Activated CD8-positive, alpha-beta memory T cell treated with anti-CD3 and anti-CD28 coated beads, Interleukin-2, amount 10 ng/mL, durations not matched to agents 7 days and 5 days (primary cell): ENCODE results near the gene TTYH2. TPM values are rescaled to one million over a fixed set of nuclear protein-coding genes. Genes with fewer than 3 reads are reported as not detected.

Experiments
- ATAC-seq: fragments of 150-1000 bp; cut with Tn5 transposase; one replicate; pipeline ENCODE4 v1.10.0; 2021; ENCODE audit warnings: moderate library complexity
- CTCF ChIA-PET: fragments of 350-600 bp; sonication (Branson Sonifier 250); formaldehyde crosslinking; loops from one replicate; lab custom pipeline; 2021; ENCODE audit warnings: antibody characterized with exemption; lab: Charles Lee
- DNase-seq: peaks from one replicate; pipeline ENCODE4 v3.0.0-alpha.2; 2020
- H3K27ac Mint-ChIP-seq: one replicate; pipeline ENCODE4 v1.8.0; 2021; ENCODE audit warnings: mild to moderate bottlenecking, mixed read lengths
- H3K27me3 Mint-ChIP-seq: one replicate; pipeline ENCODE4 v1.8.0; 2021; ENCODE audit warnings: mixed read lengths
- H3K36me3 Mint-ChIP-seq: one replicate; pipeline ENCODE4 v1.8.0; 2021; ENCODE audit warnings: mild to moderate bottlenecking, mixed read lengths
- H3K4me1 Mint-ChIP-seq: one replicate; pipeline ENCODE4 v1.8.0; 2021; ENCODE audit warnings: mixed read lengths
- H3K4me3 Mint-ChIP-seq: one replicate; pipeline ENCODE4 v1.8.0; 2021; ENCODE audit warnings: mild to moderate bottlenecking, moderate library complexity, mixed read lengths
- H3K9me3 Mint-ChIP-seq: one replicate; pipeline ENCODE4 v1.8.0; 2022; ENCODE audit warnings: low read depth, mixed read lengths
- total RNA-seq, 2 experiments: library from RNA; stranded (reverse); gene quantifications; one replicate each; pipeline ENCODE4 v1.2.3, GENCODE V29; 2021

Gene TTYH2, protein sequence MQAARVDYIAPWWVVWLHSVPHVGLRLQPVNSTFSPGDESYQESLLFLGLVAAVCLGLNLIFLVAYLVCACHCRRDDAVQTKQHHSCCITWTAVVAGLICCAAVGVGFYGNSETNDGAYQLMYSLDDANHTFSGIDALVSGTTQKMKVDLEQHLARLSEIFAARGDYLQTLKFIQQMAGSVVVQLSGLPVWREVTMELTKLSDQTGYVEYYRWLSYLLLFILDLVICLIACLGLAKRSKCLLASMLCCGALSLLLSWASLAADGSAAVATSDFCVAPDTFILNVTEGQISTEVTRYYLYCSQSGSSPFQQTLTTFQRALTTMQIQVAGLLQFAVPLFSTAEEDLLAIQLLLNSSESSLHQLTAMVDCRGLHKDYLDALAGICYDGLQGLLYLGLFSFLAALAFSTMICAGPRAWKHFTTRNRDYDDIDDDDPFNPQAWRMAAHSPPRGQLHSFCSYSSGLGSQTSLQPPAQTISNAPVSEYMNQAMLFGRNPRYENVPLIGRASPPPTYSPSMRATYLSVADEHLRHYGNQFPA
- 10 to 100 TPM in 1 of 2 experiments, 1 to 10 TPM in 1; 7.1 to 12.8 TPM for total RNA-seq

DNA sequence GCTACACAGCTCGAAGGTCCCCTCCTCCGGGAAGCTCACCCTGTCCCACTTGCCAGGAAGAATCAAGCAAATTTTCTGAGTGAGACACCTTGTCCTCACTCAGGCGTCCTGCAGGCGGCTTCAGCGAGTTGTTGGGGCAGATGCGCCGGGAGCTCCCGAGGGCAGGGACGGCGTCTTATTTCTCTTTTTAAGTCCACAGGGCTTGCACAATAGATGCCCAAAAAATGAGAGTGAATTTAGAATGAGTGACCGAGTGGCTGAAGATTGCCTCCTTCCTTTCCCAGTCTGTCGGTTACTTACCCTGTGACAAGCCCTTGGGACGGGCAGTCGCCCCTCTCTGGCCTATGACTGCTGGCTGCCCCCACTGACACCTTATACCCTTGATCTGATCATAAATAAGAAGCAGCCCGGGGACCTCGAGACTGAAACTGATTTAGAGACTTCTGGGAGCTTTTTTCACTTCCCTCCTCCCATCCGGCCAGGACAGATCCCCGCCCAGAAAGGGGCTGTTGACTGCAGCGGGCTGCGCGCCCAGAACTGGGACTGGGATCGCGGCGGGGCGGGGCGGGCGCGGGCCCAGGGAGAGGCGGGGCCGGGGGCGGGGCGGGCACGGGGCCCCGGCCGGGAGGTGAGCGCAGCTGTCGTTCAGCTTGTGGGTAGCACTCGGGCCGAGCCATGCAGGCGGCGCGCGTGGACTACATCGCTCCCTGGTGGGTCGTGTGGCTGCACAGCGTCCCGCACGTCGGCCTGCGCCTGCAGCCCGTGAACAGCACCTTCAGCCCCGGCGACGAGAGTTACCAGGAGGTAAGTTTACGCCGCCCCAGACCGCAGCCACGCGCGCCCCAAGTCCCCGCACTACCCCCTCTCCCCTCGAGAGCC is at the start of gene TTYH2:
TTYH2 (plus strand) TSS at position 659 of the 879 bp plus-strand sequence; CDS start at position 676, 17 bp downstream.
- Mint-ChIP-seq H3K4me1 (peaks cover 61% of the 10 kb centered on the region), H3K4me3 (peak within 1 kb of the TSS; percentile 78), H3K27me3 (no peaks in the 10 kb centered on the region)

DNA sequence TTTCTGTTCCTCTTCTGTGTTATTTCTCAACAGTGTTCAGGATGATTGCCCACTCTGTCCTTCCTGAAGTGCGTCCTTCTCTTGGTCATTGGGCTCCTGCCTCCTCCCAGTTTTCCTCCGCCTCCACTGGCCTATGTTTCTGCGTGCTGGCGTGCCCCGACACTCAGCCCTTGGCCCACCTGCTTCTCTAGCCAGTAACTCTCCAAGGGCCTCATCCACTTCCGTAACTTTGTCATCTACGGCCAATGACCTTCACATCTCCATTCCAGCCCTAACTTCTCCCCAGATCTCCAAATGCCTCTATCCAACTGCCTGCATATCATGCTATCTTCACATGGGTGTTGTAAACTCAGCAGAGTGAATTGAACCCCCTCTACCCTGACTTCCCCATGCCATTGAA is 49.5 kb upstream of the TTYH2 start:
- ATAC-seq (no peak), DNase-seq (no peak)
- no peaks in the 10 kb centered on the region for H3K9me3 Mint-ChIP-seq
- H3K4me1 Mint-ChIP-seq = no peaks in the 10 kb centered on the region
- H3K27ac Mint-ChIP-seq = no peak overlapping the region
- H3K27me3 Mint-ChIP-seq = peaks cover 22% of the 10 kb centered on the region
- no peaks in the 10 kb centered on the region for H3K36me3 Mint-ChIP-seq
- CTCF ChIA-PET = no interaction called here
- no peak overlapping the region for H3K4me3 Mint-ChIP-seq

More for the DNA sequence above, at the start of gene TTYH2:
- H3K36me3 Mint-ChIP-seq = peaks cover 22% of the 10 kb centered on the region
- CTCF ChIA-PET = interaction anchor here (0.6 to 3.5 kb wide), 17 partner anchors 9 to 244 kb away, joined by 3 to 20 read pairs (median 4); partner anchors contain the start of gene RPL38
- no peaks in the 10 kb centered on the region for H3K9me3 Mint-ChIP-seq
- peak within 1 kb of the TSS; percentile 76 for H3K27ac Mint-ChIP-seq
- peak; percentile 80 for ATAC-seq
- peak; percentile 76 for DNase-seq

DNA sequence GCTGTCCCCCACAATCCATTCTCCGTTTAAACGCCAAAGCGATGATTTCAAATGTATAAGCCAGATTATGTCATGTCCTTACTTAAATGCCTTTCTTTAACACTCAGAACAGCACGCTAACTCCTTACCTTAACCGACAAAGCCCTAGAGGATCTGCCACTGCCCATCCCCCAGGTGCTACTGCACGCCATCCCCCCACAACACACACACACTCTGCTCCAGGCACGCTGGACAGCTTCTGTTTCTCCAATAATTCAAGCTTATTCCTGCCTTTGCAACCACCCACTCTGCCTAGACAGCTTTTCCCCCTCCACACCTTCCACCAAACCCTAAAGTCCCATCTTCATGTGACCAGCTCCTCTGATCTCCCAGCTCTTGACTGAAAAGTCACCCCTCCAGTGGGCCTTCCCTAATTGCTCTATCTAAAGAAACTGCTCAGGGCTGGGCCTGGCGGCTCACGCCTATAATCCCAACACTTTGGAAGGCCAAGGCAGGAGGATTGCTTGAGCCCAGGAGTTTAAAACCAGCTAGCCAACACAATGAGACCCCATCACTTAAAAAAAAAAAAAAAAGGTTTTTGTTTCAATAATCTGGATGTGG is 48.8 kb upstream of the TTYH2 start:
- H3K36me3 Mint-ChIP-seq = no peaks in the 10 kb centered on the region
- peaks cover 24% of the 10 kb centered on the region for H3K27me3 Mint-ChIP-seq
- CTCF ChIA-PET = interaction anchor here (1.9 kb wide), 1 partner anchor 35 kb away, joined by 5 read pairs; no protein-coding TSS in a partner anchor
- ATAC-seq = no peak
- no peaks in the 10 kb centered on the region for H3K9me3 Mint-ChIP-seq
- H3K4me1 Mint-ChIP-seq = no peaks in the 10 kb centered on the region
- no peak overlapping the region for H3K27ac Mint-ChIP-seq
- no peak overlapping the region for H3K4me3 Mint-ChIP-seq
- no peak for DNase-seq

DNA sequence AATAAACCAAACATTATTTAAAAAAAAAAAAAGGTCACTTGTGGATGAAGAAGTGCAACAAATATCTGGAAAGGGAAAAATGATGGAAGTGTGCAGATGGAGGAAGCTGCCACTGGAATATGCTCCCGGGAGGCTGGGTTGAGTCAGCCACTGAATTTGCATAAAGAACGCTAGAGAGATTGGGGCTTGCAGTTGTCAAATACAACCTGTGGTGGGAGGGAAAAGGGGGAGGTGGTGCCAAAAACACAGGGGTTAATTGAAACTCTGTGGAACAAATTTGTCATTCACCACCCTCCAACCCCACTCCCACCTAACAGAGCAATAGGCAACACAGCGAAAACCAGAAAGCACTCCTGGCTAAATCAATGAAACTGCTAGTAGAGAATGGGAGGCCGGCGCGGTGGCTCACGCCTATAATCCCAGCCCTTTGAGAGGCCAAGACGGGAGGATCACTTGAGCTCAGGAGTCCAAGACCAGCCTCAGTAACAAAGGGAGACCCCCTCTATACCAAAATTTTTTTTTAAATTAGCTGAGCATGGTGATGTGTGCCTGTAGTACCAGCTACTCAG is 47.5 kb upstream of the TTYH2 start:
- CTCF ChIA-PET = interaction anchor here (1.9 kb wide), 1 partner anchor 34 kb away, joined by 5 read pairs; no protein-coding TSS in a partner anchor
- H3K9me3 Mint-ChIP-seq = no peaks in the 10 kb centered on the region
- no peaks in the 10 kb centered on the region for H3K36me3 Mint-ChIP-seq
- DNase-seq (no peak), ATAC-seq (no peak)
- peaks cover 24% of the 10 kb centered on the region for H3K27me3 Mint-ChIP-seq
- H3K4me1 Mint-ChIP-seq = no peaks in the 10 kb centered on the region
- H3K27ac Mint-ChIP-seq = no peak overlapping the region
- H3K4me3 Mint-ChIP-seq = no peak overlapping the region

DNA sequence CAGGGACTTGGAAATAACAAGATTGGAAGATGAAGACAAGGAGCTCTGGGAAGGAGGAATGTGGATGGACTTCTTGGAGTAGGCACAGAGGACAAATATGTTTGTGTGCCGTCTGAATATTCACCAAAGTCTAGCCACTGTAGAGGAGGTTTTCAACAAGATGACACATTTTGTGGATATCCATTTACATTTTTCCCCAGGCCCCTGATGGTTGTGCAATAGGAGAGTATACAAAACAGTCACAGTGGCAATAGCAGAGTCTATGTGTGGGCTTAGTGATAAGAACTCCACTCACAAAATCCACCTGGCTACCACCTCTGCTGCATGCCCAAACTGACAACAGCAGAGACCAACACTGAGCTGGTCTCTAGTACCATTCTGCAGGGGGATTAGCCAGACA is 42.4 kb upstream of the TTYH2 start:
- CTCF ChIA-PET = no interaction called here

DNA sequence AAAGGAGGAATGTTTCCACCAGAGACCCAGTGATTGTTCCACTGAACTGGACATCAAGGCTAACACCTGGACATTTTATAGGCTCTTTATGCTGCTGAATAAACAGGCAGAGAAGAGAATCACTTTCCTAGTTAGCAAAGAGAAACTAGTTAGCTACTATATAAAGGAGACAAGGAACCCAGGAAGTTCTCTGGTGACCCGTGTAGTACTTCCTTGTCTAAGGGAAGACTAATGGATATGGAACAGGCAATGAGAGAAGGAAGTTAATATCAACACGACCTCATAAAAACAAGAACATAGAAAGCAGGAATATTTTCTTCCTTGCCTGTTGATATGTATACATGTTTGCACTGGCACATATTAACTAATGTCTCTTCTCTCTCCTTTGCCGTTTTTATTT is 40.7 kb upstream of the TTYH2 start:
- Mint-ChIP-seq H3K4me3 (no peak overlapping the region), H3K27me3 (peaks cover 39% of the 10 kb centered on the region), H3K4me1 (no peaks in the 10 kb centered on the region), H3K27ac (no peak overlapping the region), H3K36me3 (no peaks in the 10 kb centered on the region), H3K9me3 (no peaks in the 10 kb centered on the region)
- CTCF ChIA-PET = interaction anchor here (1.5 kb wide), 1 partner anchor 14 kb away, joined by 3 read pairs; no protein-coding TSS in a partner anchor
- ATAC-seq = no peak
- no peak for DNase-seq

More for the DNA sequence above, 42.4 kb upstream of the TTYH2 start:
- DNase-seq = no peak
- no peaks in the 10 kb centered on the region for H3K36me3 Mint-ChIP-seq
- H3K27ac Mint-ChIP-seq = no peak overlapping the region
- H3K27me3 Mint-ChIP-seq = peaks cover 43% of the 10 kb centered on the region
- H3K9me3 Mint-ChIP-seq = no peaks in the 10 kb centered on the region
- H3K4me1 Mint-ChIP-seq = no peaks in the 10 kb centered on the region
- ATAC-seq = no peak
- H3K4me3 Mint-ChIP-seq = no peak overlapping the region

DNA sequence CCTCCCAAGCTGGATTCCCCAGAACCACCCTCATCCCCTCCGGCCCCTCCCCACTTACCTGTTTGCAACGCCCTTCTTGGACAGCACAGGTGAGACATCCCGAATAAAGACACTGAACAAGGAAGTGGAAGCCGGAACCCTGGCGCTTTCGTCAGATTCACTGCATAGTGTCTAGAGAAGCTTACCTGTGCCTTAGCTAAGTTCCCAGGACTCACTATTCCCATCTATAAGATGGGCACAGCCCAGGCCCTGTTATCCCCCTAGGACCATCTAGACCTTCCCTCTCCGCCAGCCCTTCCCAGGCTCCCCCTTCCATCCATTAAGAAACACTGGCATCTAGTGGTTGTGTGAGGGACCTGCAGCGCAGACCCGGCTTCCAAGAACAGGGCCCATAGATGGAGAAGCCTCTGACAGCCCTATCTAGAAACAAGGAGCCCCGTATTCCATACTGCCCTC is 36.8 kb upstream of the TTYH2 start:
- ATAC-seq (peak; percentile 57), DNase-seq (peak; percentile 63)
- CTCF ChIA-PET = interaction anchor here (1.3 kb wide), 1 partner anchor 11 kb away, joined by 4 read pairs; no protein-coding TSS in a partner anchor
- Mint-ChIP-seq H3K36me3 (no peaks in the 10 kb centered on the region), H3K4me3 (no peak overlapping the region), H3K27me3 (peaks cover 39% of the 10 kb centered on the region), H3K4me1 (no peaks in the 10 kb centered on the region), H3K27ac (no peak overlapping the region), H3K9me3 (no peaks in the 10 kb centered on the region)

DNA sequence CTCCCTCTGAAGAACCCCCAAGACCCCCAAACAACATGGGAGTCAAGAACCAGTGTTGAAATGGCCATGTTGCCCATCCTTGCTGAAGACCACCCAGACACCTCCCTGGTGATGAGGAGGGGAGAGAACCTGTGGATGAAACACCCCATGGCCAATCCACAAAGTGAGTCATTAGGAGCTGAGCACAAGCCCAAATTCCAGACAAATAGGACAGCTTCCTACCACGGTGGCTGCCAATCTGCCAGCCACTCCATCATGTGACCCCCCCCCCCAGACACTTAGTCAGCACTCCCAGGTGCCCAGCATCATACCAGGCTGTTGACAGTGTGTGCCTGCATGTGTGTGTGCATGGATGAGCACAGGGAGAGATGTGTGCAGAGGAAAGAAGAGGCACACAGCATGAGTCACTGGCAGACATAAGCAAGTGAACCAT is 36.3 kb upstream of the TTYH2 start:
- Mint-ChIP-seq H3K27ac (no peak overlapping the region), H3K4me3 (no peak overlapping the region), H3K36me3 (no peaks in the 10 kb centered on the region), H3K27me3 (peaks cover 39% of the 10 kb centered on the region), H3K9me3 (no peaks in the 10 kb centered on the region), H3K4me1 (no peaks in the 10 kb centered on the region)
- DNase-seq (no peak), ATAC-seq (no peak)
- CTCF ChIA-PET = interaction anchor here (1.3 to 1.5 kb wide), 3 partner anchors 10 to 87 kb away, joined by 4 to 6 read pairs (median 5); no protein-coding TSS in a partner anchor

DNA sequence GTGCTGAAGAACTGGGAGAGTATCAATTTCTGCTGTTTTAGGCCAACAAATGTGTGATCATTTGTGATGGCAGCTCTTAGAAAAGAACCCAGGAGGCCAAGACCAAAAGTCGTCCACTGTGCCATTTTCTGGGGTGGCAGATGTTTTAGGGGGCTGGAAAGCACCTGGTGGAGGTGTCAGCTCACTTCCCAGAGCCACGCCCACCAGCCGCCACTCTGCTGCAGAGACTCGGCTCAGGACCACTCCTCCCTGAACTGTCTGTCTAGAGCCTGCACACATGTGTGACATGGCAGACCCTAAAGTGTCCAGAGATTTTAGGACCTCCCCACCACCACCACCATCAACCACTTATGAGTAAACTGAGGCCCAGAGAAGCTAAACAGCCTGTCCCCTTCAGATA is 33.8 kb upstream of the TTYH2 start:
- ATAC-seq (no peak), DNase-seq (no peak)
- H3K27ac Mint-ChIP-seq = no peak overlapping the region
- no peak overlapping the region for H3K4me3 Mint-ChIP-seq
- H3K9me3 Mint-ChIP-seq = no peaks in the 10 kb centered on the region
- no peaks in the 10 kb centered on the region for H3K4me1 Mint-ChIP-seq
- H3K27me3 Mint-ChIP-seq = peaks cover 26% of the 10 kb centered on the region
- CTCF ChIA-PET = interaction anchor here (1.5 kb wide), 1 partner anchor 23 kb away, joined by 3 read pairs; no protein-coding TSS in a partner anchor
- no peaks in the 10 kb centered on the region for H3K36me3 Mint-ChIP-seq

DNA sequence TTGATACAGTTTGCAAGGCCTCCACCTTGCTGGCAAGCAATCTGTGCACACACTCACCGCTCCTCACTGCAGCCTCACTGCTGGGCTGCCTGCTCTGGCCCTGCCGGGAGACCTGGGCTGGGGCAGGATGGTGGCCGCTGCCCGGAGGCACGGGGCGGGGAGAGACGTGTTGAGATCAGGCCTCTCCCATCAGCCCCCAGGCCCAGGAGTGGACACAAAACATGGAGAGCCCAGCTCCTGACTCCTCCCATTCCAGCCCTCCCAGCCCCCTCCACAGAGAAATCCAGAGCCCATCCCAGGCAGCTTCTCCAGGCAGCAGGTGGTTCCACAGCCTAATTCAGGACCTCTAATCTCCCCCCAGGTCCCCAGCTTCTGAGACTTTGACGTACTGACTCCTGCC is 33.0 kb upstream of the TTYH2 start:
- no peak overlapping the region for H3K4me3 Mint-ChIP-seq
- CTCF ChIA-PET = interaction anchor here (1.5 kb wide), 1 partner anchor 22 kb away, joined by 3 read pairs; no protein-coding TSS in a partner anchor
- H3K9me3 Mint-ChIP-seq = no peaks in the 10 kb centered on the region
- H3K27me3 Mint-ChIP-seq = peaks cover 21% of the 10 kb centered on the region
- no peak for ATAC-seq
- H3K4me1 Mint-ChIP-seq = no peaks in the 10 kb centered on the region
- no peak for DNase-seq
- H3K27ac Mint-ChIP-seq = no peak overlapping the region
- no peaks in the 10 kb centered on the region for H3K36me3 Mint-ChIP-seq

DNA sequence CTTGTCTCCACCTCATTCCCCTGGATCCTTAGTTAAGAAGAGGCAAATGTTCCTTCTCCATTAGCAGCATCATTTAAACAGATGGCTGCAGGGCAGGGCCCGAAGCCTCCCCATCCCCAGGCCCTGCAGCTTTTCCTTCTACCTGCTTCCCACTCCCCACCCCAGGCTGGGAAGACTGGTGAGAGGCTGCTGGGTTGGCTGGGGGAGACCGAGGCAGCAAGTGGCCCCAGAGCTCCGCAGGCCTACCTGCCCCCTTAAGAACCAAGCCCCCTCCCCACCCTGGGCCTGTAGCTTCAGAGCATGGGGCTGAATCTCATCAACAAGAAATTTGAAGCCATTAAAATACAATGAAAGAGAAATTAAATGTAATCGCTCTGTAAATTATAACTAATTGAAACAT is 32.0 kb upstream of the TTYH2 start:
- Mint-ChIP-seq H3K27ac (no peak overlapping the region), H3K27me3 (peaks cover 15% of the 10 kb centered on the region), H3K9me3 (no peaks in the 10 kb centered on the region), H3K36me3 (no peaks in the 10 kb centered on the region), H3K4me3 (no peak overlapping the region), H3K4me1 (no peaks in the 10 kb centered on the region)
- CTCF ChIA-PET = interaction anchor here (1.5 kb wide), 1 partner anchor 21 kb away, joined by 3 read pairs; no protein-coding TSS in a partner anchor
- ATAC-seq = no peak
- no peak for DNase-seq

DNA sequence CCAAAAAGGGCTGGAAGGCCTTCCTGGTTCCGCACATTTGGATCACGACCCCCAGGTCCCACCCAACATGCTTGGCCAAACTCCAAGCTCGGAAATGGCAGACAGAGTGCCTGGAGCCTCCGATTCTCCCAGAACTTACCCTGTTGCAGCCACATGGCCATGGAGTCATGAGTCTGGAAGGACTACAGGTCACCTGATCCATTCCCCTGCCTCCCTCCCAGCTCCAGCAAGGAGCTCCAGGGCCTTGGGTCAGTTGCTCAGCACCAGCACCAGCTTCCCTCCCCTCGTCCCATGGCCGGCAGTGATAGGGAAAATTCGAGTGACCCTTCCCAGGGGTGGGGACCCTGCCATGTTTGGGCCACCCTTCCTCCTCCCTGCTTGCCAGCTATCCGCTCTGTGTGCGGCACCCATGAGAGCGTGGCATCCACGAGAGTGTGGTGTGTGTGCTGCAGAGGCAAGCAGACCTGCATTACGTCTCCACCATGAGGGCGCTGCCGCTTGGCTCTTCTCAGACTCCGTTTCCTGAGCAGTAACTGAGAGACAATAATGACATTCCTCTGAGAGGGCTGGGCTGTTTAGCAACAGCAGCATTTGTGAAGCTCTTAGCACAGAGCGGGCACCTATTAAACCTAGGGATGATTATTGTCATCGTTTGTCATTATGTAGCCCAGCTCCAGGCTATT is 31.2 kb upstream of the TTYH2 start:
- no peaks in the 10 kb centered on the region for H3K4me1 Mint-ChIP-seq
- CTCF ChIA-PET = interaction anchor here (1.2 kb wide), 1 partner anchor 17 kb away, joined by 4 read pairs; no protein-coding TSS in a partner anchor
- ATAC-seq (no peak), DNase-seq (no peak)
- peaks cover 7% of the 10 kb centered on the region for H3K27me3 Mint-ChIP-seq
- H3K9me3 Mint-ChIP-seq = no peaks in the 10 kb centered on the region
- no peaks in the 10 kb centered on the region for H3K36me3 Mint-ChIP-seq
- no peak overlapping the region for H3K27ac Mint-ChIP-seq
- H3K4me3 Mint-ChIP-seq = no peak overlapping the region
